PC-3 (cell line): ENCODE data around the gene NIPSNAP3A.

ENCODE experiments used
- EZH2 ChIP-seq: fragments of 300-600 bp; sonication (generic); IDR thresholded peaks from one replicate; pipeline ENCODE4 v1.6.1; 2017; ENCODE audit warnings: antibody characterized with exemption, mild to moderate bottlenecking, low read length; ENCODE audit not compliant: unreplicated experiment
- TF ChIP-seq, protein P1 (sequence below): fragments of 300-600 bp; sonication (generic); conservative IDR thresholded peaks from 2 replicates; pipeline ENCODE4 v1.5.1; 2017; ENCODE audit warnings: antibody characterized with exemption, low read depth, mild to moderate bottlenecking, low read length

DNA sequence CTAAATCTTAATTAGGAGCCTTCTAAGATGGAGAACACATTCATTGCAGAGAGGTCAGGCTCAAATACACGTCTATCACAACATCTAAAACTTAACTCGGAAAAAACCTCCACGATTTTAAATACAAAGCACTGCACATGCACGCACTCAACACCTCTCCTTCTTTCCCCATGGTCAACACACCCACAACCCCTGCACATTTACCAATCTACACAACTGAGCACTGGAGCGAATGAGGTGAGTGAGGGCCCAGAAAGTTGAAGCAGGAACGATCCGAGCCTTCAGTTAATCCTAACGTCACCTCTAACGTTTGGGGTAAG, 278 bp upstream of the NIPSNAP3A start:
- TF ChIP-seq EZH2: no peak
- TF ChIP-seq, protein P1, sequence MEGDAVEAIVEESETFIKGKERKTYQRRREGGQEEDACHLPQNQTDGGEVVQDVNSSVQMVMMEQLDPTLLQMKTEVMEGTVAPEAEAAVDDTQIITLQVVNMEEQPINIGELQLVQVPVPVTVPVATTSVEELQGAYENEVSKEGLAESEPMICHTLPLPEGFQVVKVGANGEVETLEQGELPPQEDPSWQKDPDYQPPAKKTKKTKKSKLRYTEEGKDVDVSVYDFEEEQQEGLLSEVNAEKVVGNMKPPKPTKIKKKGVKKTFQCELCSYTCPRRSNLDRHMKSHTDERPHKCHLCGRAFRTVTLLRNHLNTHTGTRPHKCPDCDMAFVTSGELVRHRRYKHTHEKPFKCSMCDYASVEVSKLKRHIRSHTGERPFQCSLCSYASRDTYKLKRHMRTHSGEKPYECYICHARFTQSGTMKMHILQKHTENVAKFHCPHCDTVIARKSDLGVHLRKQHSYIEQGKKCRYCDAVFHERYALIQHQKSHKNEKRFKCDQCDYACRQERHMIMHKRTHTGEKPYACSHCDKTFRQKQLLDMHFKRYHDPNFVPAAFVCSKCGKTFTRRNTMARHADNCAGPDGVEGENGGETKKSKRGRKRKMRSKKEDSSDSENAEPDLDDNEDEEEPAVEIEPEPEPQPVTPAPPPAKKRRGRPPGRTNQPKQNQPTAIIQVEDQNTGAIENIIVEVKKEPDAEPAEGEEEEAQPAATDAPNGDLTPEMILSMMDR: no peak
